Thoracic aorta (tissue), 2 donors: ENCODE measurements around the gene WDR62. TPM values are rescaled to one million over a fixed set of nuclear protein-coding genes. Genes with fewer than 3 reads are reported as not detected.

Experiments
- ATAC-seq: fragments of 150-250 bp; one replicate; pipeline ENCODE4 v1.8.0; 2017; ENCODE audit warnings: low read depth; ENCODE audit not compliant: insufficient number of reproducible peaks, low FRiP score
- DNase-seq: peaks from one replicate; pipeline ENCODE4 v3.0.0-alpha.2; 2020; ENCODE audit warnings: low spot score
- H3K27ac ChIP-seq, 2 donors: fragments of 200-600 bp; sonication (generic); 1 replicate in 1 of 2; 2 replicates in 1 of 2; pipeline ENCODE4 v1.5.1; 2016; ENCODE audit warnings: mild to moderate bottlenecking in 2 of 2, moderate library complexity in 2 of 2
- H3K27me3 ChIP-seq: fragments of 200-600 bp; sonication (generic); replicated peaks from 2 replicates; pipeline ENCODE4 v1.6.0; 2016; ENCODE audit warnings: mild to moderate bottlenecking; ENCODE audit not compliant: insufficient read depth
- H3K36me3 ChIP-seq: fragments of 200-600 bp; sonication (generic); one replicate; pipeline ENCODE4 v1.5.1; 2016
- H3K4me1 ChIP-seq, 2 donors: fragments of 200-600 bp; sonication (generic); 1 replicate in 1 of 2; 2 replicates in 1 of 2; pipeline versions ENCODE4 v1.5.1 to v1.6.0; 2016; ENCODE audit warnings: low read depth in 2 of 2, mild to moderate bottlenecking in 1 of 2; ENCODE audit not compliant: control insufficient read depth in 1 of 2
- H3K4me3 ChIP-seq: fragments of 200-600 bp; sonication (generic); 2 replicates; pipeline ENCODE4 v1.5.1; 2016; ENCODE audit warnings: mild to moderate bottlenecking
- H3K9me3 ChIP-seq: fragments of 200-600 bp; sonication (generic); 2 replicates; pipeline ENCODE4 v1.5.1; 2016
- total RNA-seq, 2 donors: library from RNA; depleted of rRNA; stranded (reverse); fragments of >200 nt; gene quantifications; one replicate each; pipeline versions ENCODE4 v1.1.0 to v1.2.3, GENCODE V29; 2016
- TF ChIP-seq, protein P1 (sequence below): fragments of 200-600 bp; sonication (generic); IDR thresholded peaks from one replicate; pipeline ENCODE4 v1.5.1; 2019; ENCODE audit warnings: antibody characterized with exemption

WDR62 gene
- total RNA-seq, 2 donors from 2014 or later = 0.99 to 1.2 TPM

DNA sequence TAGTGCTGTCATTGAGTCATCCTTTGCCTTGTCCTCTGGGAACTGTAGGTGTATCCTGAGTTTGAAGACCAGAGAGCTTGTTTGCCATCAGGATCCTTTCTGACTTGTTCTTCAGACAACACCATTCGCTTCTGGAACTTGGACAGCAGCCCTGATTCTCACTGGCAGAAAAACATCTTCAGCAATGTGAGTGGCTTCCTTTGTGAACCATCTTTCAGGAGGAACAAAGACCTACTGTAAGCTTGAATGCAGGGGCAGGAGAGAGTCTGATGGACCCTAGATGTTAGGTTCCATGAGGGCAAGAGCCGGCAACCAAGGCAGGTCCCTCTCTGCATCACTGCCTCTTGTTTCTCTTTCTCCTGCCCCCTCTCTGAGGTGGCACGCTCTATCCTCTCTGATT lies 26.7 kb downstream of the WDR62 start:
- no peak for DNase-seq
- H3K9me3 ChIP-seq = no peaks in the 10 kb centered on the region
- no peaks in the 10 kb centered on the region for H3K4me1 ChIP-seq
- no peak for ATAC-seq
- H3K27ac ChIP-seq = no peak overlapping the region
- H3K27me3 ChIP-seq = no peaks in the 10 kb centered on the region
- TF ChIP-seq, protein P1, sequence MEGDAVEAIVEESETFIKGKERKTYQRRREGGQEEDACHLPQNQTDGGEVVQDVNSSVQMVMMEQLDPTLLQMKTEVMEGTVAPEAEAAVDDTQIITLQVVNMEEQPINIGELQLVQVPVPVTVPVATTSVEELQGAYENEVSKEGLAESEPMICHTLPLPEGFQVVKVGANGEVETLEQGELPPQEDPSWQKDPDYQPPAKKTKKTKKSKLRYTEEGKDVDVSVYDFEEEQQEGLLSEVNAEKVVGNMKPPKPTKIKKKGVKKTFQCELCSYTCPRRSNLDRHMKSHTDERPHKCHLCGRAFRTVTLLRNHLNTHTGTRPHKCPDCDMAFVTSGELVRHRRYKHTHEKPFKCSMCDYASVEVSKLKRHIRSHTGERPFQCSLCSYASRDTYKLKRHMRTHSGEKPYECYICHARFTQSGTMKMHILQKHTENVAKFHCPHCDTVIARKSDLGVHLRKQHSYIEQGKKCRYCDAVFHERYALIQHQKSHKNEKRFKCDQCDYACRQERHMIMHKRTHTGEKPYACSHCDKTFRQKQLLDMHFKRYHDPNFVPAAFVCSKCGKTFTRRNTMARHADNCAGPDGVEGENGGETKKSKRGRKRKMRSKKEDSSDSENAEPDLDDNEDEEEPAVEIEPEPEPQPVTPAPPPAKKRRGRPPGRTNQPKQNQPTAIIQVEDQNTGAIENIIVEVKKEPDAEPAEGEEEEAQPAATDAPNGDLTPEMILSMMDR = no peak
- no peaks in the 10 kb centered on the region for H3K36me3 ChIP-seq
- H3K4me3 ChIP-seq = no peak overlapping the region

DNA sequence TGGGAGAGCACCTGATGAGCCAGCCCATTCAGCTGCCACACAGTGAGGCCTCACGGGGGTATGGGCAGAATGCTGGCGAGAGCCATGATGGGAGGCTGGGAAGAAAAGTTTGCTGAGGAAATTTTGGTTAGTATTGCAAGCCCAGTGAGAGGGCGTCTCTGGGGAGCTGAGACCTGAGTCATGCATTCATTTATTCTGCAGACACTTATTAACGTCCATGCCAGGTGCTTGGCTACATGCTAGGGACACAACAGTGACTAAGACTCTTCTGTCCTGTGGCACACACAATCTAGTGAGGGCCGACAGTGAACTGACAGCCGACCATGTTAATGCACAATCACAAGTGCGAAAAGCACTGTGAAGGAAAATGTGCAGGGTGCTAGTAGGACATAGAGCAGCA lies 27.2 kb downstream of the WDR62 start:
- DNase-seq = no peak

DNA sequence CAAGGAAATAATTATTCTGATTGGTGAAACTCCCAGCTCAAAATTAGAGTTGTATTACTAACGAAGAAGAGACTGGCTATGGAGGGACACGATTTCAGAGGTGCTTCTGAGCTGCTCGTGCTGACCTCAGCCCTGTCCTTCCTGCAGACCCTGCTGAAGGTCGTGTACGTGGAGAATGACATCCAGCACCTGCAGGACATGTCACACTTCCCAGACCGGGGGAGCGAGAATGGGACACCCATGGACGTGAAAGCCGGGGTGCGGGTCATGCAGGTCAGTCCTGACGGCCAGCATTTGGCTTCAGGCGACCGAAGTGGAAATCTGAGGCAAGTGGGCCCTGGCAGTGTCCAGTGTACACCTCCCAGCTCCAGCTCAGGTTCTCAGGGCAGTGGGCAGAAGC lies 28.2 kb downstream of the WDR62 start:
- Histone ChIP-seq H3K9me3 (no peaks in the 10 kb centered on the region), H3K27ac (no peak overlapping the region), H3K4me1 (no peaks in the 10 kb centered on the region), H3K4me3 (no peak overlapping the region), H3K36me3 (no peaks in the 10 kb centered on the region), H3K27me3 (no peaks in the 10 kb centered on the region)
- DNase-seq (no peak), ATAC-seq (no peak)
- TF ChIP-seq, protein P1 = no peak

More for the DNA sequence above, 27.2 kb downstream of the WDR62 start:
- Histone ChIP-seq H3K27me3 (no peaks in the 10 kb centered on the region), H3K4me1 (no peaks in the 10 kb centered on the region), H3K9me3 (no peaks in the 10 kb centered on the region), H3K4me3 (no peak overlapping the region), H3K36me3 (no peaks in the 10 kb centered on the region), H3K27ac (no peak overlapping the region)
- ATAC-seq = no peak
- TF ChIP-seq, protein P1 = no peak

DNA sequence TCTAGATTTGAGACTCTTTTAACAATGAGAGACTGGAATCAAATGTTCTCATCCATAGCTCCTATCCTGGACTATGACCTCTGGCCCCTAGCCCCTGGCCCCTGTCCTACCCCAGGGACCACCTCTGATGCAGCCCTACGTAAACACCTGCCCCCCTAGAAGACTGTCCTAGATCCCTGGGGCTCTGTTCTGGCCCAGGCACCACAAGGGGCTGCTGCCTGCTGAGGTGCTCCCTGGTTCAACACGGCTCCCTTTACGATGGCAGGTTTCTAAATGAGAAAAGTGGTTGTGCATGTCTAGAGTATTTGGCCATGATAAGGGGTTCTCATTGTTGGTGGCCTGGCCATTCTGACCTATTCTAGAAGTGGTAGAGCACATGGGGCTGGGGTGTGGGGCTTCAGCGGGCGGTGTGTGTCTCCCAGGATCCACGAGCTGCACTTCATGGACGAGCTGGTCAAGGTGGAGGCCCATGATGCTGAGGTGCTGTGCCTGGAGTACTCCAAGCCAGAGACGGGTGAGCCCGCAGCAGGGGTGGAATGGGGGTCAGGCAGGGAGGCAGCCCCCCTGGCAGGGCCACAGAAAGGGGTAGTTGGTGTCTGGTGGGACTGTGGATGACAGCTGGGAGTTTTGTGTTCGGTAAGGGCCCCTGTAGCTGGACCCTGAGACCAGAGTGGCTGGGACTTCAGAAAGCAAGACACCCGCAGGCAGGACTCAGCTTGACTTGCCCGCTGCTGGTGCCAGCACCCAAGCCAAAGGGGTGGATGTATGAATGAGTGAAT lies 29.7 kb downstream of the WDR62 start:
- no peak overlapping the region for H3K4me3 ChIP-seq
- no peak for ATAC-seq
- TF ChIP-seq, protein P1 = no peak

DNA sequence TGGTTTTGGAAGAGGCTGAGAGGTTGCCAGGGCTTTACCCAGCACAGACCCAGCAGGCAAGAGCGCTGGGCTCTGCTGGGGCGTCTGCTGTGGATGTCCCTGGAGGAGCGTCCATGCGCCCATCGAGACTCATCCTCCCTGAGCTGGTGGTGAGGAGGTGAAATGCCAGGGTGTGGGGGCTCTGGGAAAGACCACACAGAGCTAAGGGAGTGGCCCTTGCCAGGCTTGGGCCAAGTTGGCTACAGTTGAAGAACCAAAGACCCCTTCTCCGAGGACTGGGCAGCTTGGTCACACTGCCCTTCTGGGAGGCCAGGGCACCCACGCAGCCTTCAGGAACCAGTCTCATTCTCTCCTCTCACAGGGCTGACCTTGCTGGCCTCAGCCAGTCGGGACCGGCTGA lies 31.6 kb downstream of the WDR62 start:
- Histone ChIP-seq H3K27ac (no peak overlapping the region), H3K36me3 (no peaks in the 10 kb centered on the region), H3K27me3 (no peaks in the 10 kb centered on the region), H3K4me3 (no peak overlapping the region), H3K4me1 (no peaks in the 10 kb centered on the region), H3K9me3 (no peaks in the 10 kb centered on the region)
- DNase-seq (no peak), ATAC-seq (no peak)
- TF ChIP-seq, protein P1 = no peak

More for the DNA sequence above, 29.7 kb downstream of the WDR62 start:
- no peaks in the 10 kb centered on the region for H3K9me3 ChIP-seq
- no peaks in the 10 kb centered on the region for H3K4me1 ChIP-seq
- H3K27me3 ChIP-seq = no peaks in the 10 kb centered on the region
- no peak for DNase-seq
- no peak overlapping the region for H3K27ac ChIP-seq
- no peaks in the 10 kb centered on the region for H3K36me3 ChIP-seq
